Right lobe of liver (tissue), 6 donors: Measurements from ENCODE around the gene PCDH17. TPM values are rescaled to one million over a fixed set of nuclear protein-coding genes. Genes with fewer than 3 reads are reported as not detected.

Experiments used
- ATAC-seq, 4 donors: fragments of 200-7000 bp; cut with Tn5 transposase; one replicate each; pipeline ENCODE4 v1.9.1; 2020; ENCODE audit warnings: mild to moderate bottlenecking in 4 of 4, moderate library complexity in 4 of 4
- DNase-seq, 3 donors: peaks; one replicate each; pipeline ENCODE4 v3.0.0-alpha.2; 2020
- H3K27ac ChIP-seq, 3 donors: fragments of 200-600 bp; one replicate each; pipeline ENCODE4 v1.8.0; 2022
- H3K27me3 ChIP-seq, 2 donors: fragments of 200-600 bp; one replicate each; pipeline ENCODE4 v1.8.0; 2022
- H3K36me3 ChIP-seq, 4 donors: fragments of 200-600 bp; sonication (generic) in 1 of 4; one replicate each; pipeline versions ENCODE4 v1.5.1 to v1.8.0; 2017 to 2022; ENCODE audit warnings: control low read depth in 1 of 4
- H3K4me1 ChIP-seq, 4 donors: fragments of 200-600 bp; sonication (generic) in 1 of 4; one replicate each; pipeline versions ENCODE4 v1.5.1 to v1.8.0; 2017 to 2022; ENCODE audit warnings: control low read depth in 1 of 4
- H3K4me3 ChIP-seq, 3 donors: fragments of 200-600 bp; one replicate each; pipeline ENCODE4 v1.8.0; 2022
- H3K9me3 ChIP-seq, 4 donors: fragments of 200-600 bp; sonication (generic) in 1 of 4; one replicate each; pipeline versions ENCODE4 v1.5.1 to v1.8.0; 2017 to 2022; ENCODE audit warnings: control low read depth in 1 of 4
- CTCF ChIP-seq, 4 donors: fragments of 200-600 bp in 3 of 4; fragments of 450-650 bp in 1 of 4; IDR thresholded peaks; one replicate each; pipeline versions ENCODE4 v1.5.1 to v1.8.0; 2016 to 2022; ENCODE audit warnings: antibody characterized with exemption in 4 of 4, mild to moderate bottlenecking in 2 of 4
- POLR2A ChIP-seq: fragments of 450-650 bp; IDR thresholded peaks from one replicate; pipeline ENCODE4 v1.6.1; 2017; ENCODE audit warnings: antibody characterized with exemption, mild to moderate bottlenecking
- WGBS: methylation state at CpG from one replicate; pipeline ENCODE4 v1.1.6; 2018; ENCODE audit warnings: low coverage, low lambda C conversion rate; ENCODE audit not compliant: insufficient coverage; ENCODE audit errors: missing lambda C conversion rate; 5-methylcytosine and 5-hydroxymethylcytosine counted together
- intact Hi-C, 2 donors: fragments of 100-400 bp; cut with DNase I; formaldehyde crosslinking; loops; one replicate each; pipeline versions ENCODE4 v1.11.2 to v1.14.1; 2022
- total RNA-seq, 6 experiments: library from RNA; depleted of rRNA in 2 of 6; stranded (reverse); fragments of >200 nt in 2 of 6; fragmentation: NEBNext Ultra II Directional in 3 of 6; extraction: Animal tissue kit (Norgen Biotek cat#: 25700) in 3 of 6; gene quantifications; one replicate each; pipeline versions ENCODE4 v1.1.0 to v1.2.4, GENCODE V29; 2016 to 2023
- donor health status: DM: no; HTN: yes; CAD: no.
- donor health status: DM: no; HTN: no; CAD: no.
- donor health status: DM: no; HTN: no; CAD: no.
- donor health status: DM: no; HTN: yes; CAD: no.
- donor health status: DM: no; HTN: yes; CAD: no.

Gene PCDH17
- total RNA-seq, 6 experiments from 2014 or later, result 0.64 to 6.1 (median 1.1) TPM

- no peak overlapping the region for H3K27ac ChIP-seq
- ATAC-seq (no peak), DNase-seq (no peak)
- no peaks in the 10 kb centered on the region for H3K36me3 ChIP-seq
- peaks cover 0 to 5% (median 2%) of the 10 kb centered on the region in 4 donors for H3K9me3 ChIP-seq
- no peak overlapping the region for H3K4me3 ChIP-seq
- no peaks in the 10 kb centered on the region for H3K27me3 ChIP-seq
- 88% methylated on average over 3 of the region's 3 CpGs for WGBS
- no peaks in the 10 kb centered on the region for H3K4me1 ChIP-seq
- intact Hi-C loops, result no loop called here
- TF ChIP-seq POLR2A, result no peak
- no peak for TF ChIP-seq CTCF (IDR thresholded peaks at IDR 0.05)
Observed at GRCh38 chr13:57748096-57748495, 116.6 kb downstream of the PCDH17 start.

GRCh38 chr13:57760951-57761350 lies 129.4 kb downstream of the PCDH17 start:
- H3K36me3 ChIP-seq, result no peaks in the 10 kb centered on the region
- no peak for DNase-seq
- TF ChIP-seq CTCF (IDR thresholded peaks at IDR 0.05) (no peak), POLR2A (no peak)
- no peaks in the 10 kb centered on the region for H3K27me3 ChIP-seq
- WGBS, result 29% methylated on average over 2 of the region's 2 CpGs
- no peak overlapping the region for H3K4me3 ChIP-seq
- no peaks in the 10 kb centered on the region for H3K9me3 ChIP-seq
- intact Hi-C loops, result no loop called here
- H3K27ac ChIP-seq, result no peak overlapping the region
- no peaks in the 10 kb centered on the region for H3K4me1 ChIP-seq
- ATAC-seq, result no peak

GRCh38 chr13:57763689-57764088 lies 132.1 kb downstream of the PCDH17 start:
- ATAC-seq (no peak), DNase-seq (no peak)
- intact Hi-C loops, result no loop called here
- Histone ChIP-seq H3K27ac (no peak overlapping the region), H3K36me3 (no peaks in the 10 kb centered on the region), H3K9me3 (no peaks in the 10 kb centered on the region), H3K4me1 (no peaks in the 10 kb centered on the region), H3K27me3 (no peaks in the 10 kb centered on the region), H3K4me3 (no peak overlapping the region)
- TF ChIP-seq POLR2A (no peak), CTCF (IDR thresholded peaks at IDR 0.05) (no peak)
- WGBS, result 60% methylated on average over 1 of the region's 1 CpG
